Measurements from ENCODE around the gene RAB40A.
"Not testable (repeated sequence)": the region's sequence is repeated elsewhere in the genome, so short reads cannot be mapped to it uniquely, and the experiment has no call there.

Gene RAB40A

DNA sequence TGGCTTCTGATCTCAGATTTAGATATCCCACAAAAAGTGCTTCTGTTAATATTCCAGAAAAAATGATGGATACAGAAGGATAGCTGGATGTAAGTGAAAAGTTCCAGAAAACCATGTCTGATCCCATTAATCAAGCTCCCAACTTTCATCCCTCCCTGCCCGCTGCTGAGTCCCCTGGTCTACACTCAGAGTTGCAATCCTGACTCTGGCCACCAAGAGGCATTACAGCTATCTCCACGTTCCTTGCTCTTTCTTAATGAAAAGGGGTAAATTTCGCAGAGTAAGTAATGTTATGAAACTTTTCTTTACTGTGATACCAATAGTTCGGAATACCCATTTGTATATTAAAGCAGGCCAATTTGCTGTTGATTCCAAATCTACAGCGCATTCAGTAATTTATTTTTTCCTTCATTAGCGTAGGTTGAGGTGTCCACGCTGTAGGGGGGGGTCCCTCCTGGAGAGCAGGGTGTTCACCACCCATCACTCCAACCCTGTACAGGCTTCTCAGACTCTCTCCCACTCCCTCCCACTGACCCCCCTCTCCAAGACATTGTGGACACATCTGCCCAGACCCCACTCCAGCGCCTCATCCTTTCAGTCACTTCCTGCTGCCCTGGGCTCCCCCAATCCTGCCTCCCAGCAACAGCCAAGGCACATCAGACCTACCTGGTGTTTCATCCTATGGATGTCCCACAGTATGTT lies 55.1 kb downstream of the RAB40A start:
- DNase-seq (ENCODE audit: low read depth in 2 of 2), result no peak

- DNase-seq (ENCODE audit: low read depth in 2 of 2), result no peak
Measured at GRCh38 chrX:103461156-103461555, 58.1 kb downstream of the RAB40A start.

DNA sequence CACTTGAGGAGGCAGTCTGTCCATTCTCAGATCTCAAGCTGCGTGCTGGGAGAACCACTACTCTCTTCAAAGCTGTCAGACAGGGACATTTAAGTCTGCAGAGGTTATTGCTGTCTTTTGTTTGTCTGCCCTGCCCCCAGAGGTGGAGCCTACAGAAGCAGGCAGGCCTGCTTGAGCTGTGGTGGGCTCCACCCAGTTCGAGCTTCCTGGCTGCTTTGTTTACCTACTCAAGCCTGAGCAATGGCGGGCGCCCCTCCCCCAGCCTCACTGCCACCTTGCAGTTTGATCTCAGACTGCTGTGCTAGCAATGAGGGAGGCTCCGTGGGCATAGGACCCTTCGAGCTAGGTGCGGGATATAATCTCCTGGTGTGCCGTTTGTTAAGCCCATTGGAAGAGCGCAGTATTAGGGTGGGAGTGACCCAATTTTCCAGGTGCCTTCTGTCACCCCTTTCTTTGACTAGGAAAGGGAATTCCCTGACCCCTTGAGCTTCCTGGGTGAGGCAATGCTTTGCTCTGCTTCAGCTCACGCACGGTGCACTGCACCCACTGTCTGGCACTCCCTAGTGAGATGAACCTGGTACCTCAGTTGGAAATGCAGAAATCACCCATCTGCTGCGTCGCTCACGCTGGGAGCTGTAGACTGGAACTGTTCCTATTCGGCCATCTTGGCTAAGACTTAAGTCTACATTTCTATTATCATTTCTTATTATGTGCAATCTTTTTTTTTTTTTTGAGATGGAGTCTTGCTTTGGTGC lies 59.1 kb downstream of the RAB40A start:
- DNase-seq (ENCODE audit: low read depth in 2 of 2), result not testable (repeated sequence)

GRCh38 chrX:103453655-103454054 lies 65.6 kb downstream of the RAB40A start:
- peak; percentile 75 for DNase-seq (ENCODE audit: low read depth in 2 of 2)
